Right renal pelvis (tissue), 4 donors: ENCODE measurements around the gene MED13L. TPM values are rescaled to one million over a fixed set of nuclear protein-coding genes. Genes with fewer than 3 reads are reported as not detected.

ENCODE experiments used
- DNase-seq, 4 donors: peaks; one replicate each; pipeline ENCODE4 v3.0.0-alpha.2; 2013; ENCODE audit warnings: low read depth in 4 of 4, low spot score in 3 of 4, missing footprints in 1 of 4
- polyA plus RNA-seq, 4 donors: library from polyadenylated mRNA; unstranded; fragments of 120-200 nt; gene quantifications; one replicate each; pipeline ENCODE4 v1.2.1, GENCODE V29; 2013; ENCODE audit not compliant: insufficient read length in 4 of 4

The MED13L gene
- polyA plus RNA-seq, 4 donors: 71.0 to 86.6 (median 81.5) TPM

DNA sequence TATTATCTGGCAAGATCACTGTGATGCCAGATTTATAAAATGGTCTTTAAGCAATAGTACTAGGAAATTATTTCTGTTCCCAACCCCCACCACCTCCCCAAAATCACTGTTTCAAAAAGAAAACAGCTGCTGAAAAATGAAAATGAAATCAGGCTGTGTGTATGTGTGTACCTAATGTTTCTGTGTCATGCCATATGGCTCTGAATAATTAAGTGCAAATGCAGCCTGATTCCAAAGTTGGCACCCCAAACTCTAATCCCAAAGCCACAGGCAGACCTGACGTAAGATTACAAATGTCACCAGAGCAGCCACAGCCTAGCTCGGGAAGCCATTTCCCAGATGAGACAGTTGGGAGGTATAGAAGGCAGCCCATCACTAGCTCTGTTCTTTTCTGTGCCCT is 175.5 kb downstream of the MED13L start:
- DNase-seq: no peak

DNA sequence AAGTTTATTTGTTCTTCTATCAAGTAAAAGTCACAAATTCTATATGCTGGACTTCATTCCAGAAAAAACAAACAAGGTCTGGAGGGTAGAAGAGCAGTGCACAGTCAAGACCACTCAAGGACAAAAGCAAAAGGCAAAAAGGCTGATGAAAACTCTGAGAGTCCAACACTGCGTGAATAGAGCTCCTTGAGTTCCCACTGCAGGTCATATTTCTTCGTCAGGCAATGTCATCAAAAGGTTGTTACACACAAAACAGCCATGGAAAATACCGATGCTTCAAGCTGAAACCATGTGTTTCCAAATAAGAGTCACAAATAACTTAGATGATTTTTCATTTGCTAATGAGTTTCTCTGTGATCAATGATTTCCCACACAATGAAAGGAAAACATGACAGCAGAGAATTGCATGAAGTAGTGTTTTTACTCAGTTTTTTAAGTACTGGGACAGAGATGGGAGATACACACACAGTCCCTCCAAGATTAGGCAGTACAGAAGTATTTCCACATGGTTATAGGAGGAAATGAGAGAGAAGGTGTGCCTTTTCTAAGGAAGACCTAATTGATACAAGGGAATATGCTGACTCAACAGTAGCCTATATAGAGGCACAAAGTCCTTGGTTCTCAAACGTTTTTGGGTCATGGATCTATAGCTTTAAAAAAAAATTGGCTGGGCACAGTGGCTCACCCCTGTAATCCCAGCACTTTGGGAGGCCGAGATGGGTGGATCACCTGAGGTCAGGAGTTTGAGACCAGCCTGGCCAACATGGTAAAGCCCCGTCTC is 177.7 kb downstream of the MED13L start:
- DNase-seq: no peak

DNA sequence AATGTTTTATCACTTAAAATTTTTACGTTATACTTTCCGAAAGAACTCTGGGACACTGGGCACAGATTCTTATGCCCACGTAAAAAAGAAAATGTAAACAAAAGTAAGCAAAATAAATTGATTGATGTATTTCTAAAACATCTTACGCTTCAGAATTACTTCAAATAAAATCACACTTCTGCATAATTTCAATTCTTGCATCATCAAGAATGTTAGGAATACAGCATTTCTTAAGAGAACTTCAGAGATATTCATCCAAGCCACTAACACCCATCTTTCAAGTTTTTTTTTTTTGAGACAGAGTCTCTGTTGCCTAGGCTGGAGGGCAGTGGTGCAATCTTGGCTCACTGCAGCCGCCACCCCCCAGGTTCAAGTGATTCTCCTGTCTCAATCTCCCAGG is 180.6 kb downstream of the MED13L start:
- DNase-seq: no peak

DNA sequence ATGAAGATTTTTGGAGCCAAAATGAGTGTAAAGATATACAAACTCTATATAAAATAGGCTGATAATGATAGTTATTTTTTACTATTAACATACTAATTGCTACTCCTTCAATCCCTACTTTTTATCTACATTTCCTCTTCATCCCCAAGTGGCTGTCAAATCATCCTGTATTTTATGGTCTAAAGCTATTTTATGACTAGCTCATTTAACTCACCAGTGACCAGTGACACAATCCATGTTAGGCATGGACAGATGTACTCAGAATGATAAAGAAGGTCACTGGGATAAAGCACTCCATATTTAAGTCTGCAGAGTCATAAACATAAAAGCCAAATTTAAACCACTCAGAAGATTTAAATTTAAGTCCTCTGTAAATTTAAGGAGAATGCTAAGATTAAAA is 183.0 kb downstream of the MED13L start:
- DNase-seq: no peak

GRCh38 chr12:116093915-116094314 is 183.6 kb downstream of the MED13L start:
- no peak for DNase-seq

DNA sequence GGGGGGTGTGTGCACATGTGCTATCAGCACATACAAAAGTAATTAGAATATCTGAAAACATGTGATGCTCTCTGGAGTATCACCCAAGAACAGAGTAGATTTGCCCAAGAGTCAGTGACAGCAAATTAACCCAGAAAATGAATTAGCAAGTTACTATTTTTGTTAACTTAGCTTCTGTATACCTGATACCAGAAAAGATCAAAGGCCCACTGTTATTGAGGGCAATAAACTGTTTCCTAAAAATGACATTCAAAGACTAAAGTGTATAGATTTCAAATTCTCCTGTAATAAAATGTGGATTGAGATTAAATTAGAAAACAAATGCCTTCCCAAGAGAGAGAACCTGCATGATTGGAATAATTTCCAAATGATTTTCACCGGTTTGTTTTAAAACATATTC is 184.7 kb downstream of the MED13L start:
- DNase-seq: no peak

GRCh38 chr12:116092162-116092561 is 185.3 kb downstream of the MED13L start:
- DNase-seq: no peak

GRCh38 chr12:116091579-116091978 is 185.9 kb downstream of the MED13L start:
- no peak for DNase-seq

DNA sequence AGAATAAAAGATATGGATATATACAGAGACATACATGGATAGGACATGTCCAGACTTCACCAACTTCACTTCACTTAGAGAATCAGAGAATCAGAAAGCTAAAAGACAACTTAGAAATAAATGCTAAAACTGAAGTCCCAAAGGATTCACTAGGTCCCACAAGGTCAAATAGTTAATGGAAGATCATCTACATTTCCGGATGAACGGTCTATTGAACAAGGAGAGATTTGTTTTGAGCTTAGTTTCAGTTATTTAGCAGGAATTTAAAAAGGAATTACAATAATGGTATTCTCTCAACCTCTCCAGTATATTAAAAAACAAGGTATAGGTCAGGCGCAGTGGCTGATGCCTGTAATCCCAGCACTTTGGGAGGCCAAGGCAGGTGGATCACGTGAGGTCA is 187.0 kb downstream of the MED13L start:
- no peak for DNase-seq

GRCh38 chr12:116089080-116089479 is 188.4 kb downstream of the MED13L start:
- DNase-seq: no peak

GRCh38 chr12:116087962-116088361 is 189.5 kb downstream of the MED13L start:
- no peak for DNase-seq

GRCh38 chr12:116087399-116087798 is 190.1 kb downstream of the MED13L start:
- DNase-seq: no peak

GRCh38 chr12:116080415-116080814 is 197.1 kb downstream of the MED13L start:
- no peak for DNase-seq

DNA sequence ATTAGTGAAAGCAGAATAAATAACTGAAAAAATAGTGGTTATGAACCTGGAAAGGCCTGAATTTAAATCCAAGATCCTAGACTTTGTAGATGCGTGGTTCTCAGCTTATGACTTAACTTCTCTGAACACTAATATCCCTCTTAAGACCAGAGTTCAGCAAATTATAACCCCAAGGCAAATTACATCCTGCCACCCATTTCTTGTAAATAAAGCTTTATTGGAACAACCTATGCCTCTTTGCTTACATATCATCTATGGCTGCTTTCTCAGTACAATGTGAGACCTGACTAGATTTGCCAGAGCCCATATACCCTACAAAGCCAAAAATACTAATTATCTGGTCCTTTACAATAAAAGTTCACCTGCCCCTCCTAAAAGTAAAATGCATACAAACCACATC is 199.1 kb downstream of the MED13L start:
- no peak for DNase-seq

DNA sequence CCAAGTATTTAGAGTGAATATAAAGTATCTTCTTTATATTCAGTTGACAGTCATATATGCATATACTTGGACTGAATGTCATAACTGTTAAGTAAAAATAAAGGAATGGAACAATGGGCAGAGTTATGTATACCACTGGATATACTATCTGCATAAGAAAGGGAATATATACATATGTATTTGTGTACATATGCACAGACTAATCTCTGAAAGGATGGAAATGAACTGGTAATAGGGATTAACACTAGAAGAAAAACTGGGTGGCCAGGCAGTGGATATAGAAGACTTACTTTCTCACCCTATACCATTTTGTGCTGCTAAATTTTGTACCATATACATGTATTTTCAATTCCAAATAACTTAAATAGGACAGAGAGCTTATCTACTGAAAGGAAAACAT is 200.1 kb downstream of the MED13L start:
- no peak for DNase-seq

GRCh38 chr12:116076399-116076798 is 201.1 kb downstream of the MED13L start:
- DNase-seq: no peak

- DNase-seq: no peak
Observed at GRCh38 chr12:116074686-116075085, 202.8 kb downstream of the MED13L start.

GRCh38 chr12:116071555-116072230 is 205.8 kb downstream of the MED13L start:
- DNase-seq: no peak

GRCh38 chr12:116070444-116070843 is 207.0 kb downstream of the MED13L start:
- no peak for DNase-seq

- no peak for DNase-seq
Observed at GRCh38 chr12:116069943-116070342, 207.6 kb downstream of the MED13L start.

GRCh38 chr12:116068853-116069252 is 208.6 kb downstream of the MED13L start:
- DNase-seq: no peak

GRCh38 chr12:116068371-116068770 is 209.1 kb downstream of the MED13L start:
- no peak for DNase-seq
